ENCODE measurements around the gene MRPL54. TPM values are rescaled to one million over a fixed set of nuclear protein-coding genes. Genes with fewer than 3 reads are reported as not detected.

MRPL54 gene
- total and polyA plus RNA-seq, 11 donors = 58.9 to 153 (median 69.2) TPM

- Histone ChIP-seq H3K4me3 (no peak overlapping the region), H3K27ac (peak overlapping the region in 3 of 12 donors; percentile 44 to 64 (median 44)), H3K9me3 (no peaks in the 10 kb centered on the region), H3K4me1 (peaks cover 0 to 21% (median 2%) of the 10 kb centered on the region in 12 donors), H3K27me3 (peaks cover 0 to 9% (median 0%) of the 10 kb centered on the region in 9 donors), H3K36me3 (no peaks in the 10 kb centered on the region)
- TF ChIP-seq CTCF (IDR thresholded peaks at IDR 0.05) (no peak), POLR2A (IDR thresholded peaks at IDR 0.05) (no peak)
- 91 to 97% (median 95%) methylated on average over 25 to 35 of the region's 35 CpGs for WGBS, 4 donors
- no peak for ATAC-seq
- no peak for DNase-seq
- intact Hi-C loops (cut with DNase I) = no loop called here
These were observed 45.3 kb downstream of the MRPL54 start for GRCh38 chr19:3807574-3808354.

GRCh38 chr19:3808420-3809143 lies 46.1 kb downstream of the MRPL54 start:
- 75 to 82% (median 80%) methylated on average over 27 to 33 of the region's 33 CpGs for WGBS, 4 donors
- peaks cover 0 to 7% (median 0%) of the 10 kb centered on the region in 9 donors for H3K27me3 ChIP-seq

GRCh38 chr19:3809881-3810707 lies 47.6 kb downstream of the MRPL54 start:
- no peak for DNase-seq
- intact Hi-C loops (cut with DNase I) = no loop called here

More at GRCh38 chr19:3808420-3809143, 46.1 kb downstream of the MRPL54 start:
- Histone ChIP-seq H3K36me3 (no peaks in the 10 kb centered on the region), H3K9me3 (no peaks in the 10 kb centered on the region), H3K4me1 (peaks cover 0 to 29% (median 10%) of the 10 kb centered on the region in 12 donors), H3K27ac (peak overlapping the region in 9 of 12 donors; percentile 5 to 64 (median 26)), H3K4me3 (no peak overlapping the region)
- intact Hi-C loops (cut with DNase I) = no loop called here
- peak in 1 of 12 donors; percentile 7 for TF ChIP-seq CTCF (IDR thresholded peaks at IDR 0.05)
- no peak for TF ChIP-seq POLR2A (IDR thresholded peaks at IDR 0.05)
- ATAC-seq (peak in 3 of 4 donors; percentile 25 to 57 (median 25)), DNase-seq (peak in 2 of 5 donors; percentile 68 to 69)

More at GRCh38 chr19:3809881-3810707, 47.6 kb downstream of the MRPL54 start:
- ATAC-seq = no peak
- WGBS, 4 donors = 78 to 83% (median 81%) methylated on average over 20 to 26 of the region's 26 CpGs
- no peaks in the 10 kb centered on the region for H3K9me3 ChIP-seq
- peaks cover 0 to 31% (median 11%) of the 10 kb centered on the region in 12 donors for H3K4me1 ChIP-seq
- H3K4me3 ChIP-seq = no peak overlapping the region
- no peak for TF ChIP-seq POLR2A (IDR thresholded peaks at IDR 0.05)
- TF ChIP-seq CTCF (IDR thresholded peaks at IDR 0.05) = no peak
- H3K27ac ChIP-seq = peak overlapping the region in 1 of 12 donors; percentile 74
- no peaks in the 10 kb centered on the region for H3K27me3 ChIP-seq
- no peaks in the 10 kb centered on the region for H3K36me3 ChIP-seq

Measured in heart left ventricle (tissue), 16 donors.